GM18520 (cell line): ENCODE data around the gene PCDHA6.
"Not testable (repeated sequence)": the region's sequence is repeated elsewhere in the genome, so short reads cannot be mapped to it uniquely, and the experiment has no call there.

Experiments used
- ATAC-seq: cut with Tn5 transposase; IDR thresholded peaks from one replicate; pipeline ENCODE4 v1.9.1; 2021; ENCODE audit not compliant: unreplicated experiment

PCDHA6 gene, protein sequence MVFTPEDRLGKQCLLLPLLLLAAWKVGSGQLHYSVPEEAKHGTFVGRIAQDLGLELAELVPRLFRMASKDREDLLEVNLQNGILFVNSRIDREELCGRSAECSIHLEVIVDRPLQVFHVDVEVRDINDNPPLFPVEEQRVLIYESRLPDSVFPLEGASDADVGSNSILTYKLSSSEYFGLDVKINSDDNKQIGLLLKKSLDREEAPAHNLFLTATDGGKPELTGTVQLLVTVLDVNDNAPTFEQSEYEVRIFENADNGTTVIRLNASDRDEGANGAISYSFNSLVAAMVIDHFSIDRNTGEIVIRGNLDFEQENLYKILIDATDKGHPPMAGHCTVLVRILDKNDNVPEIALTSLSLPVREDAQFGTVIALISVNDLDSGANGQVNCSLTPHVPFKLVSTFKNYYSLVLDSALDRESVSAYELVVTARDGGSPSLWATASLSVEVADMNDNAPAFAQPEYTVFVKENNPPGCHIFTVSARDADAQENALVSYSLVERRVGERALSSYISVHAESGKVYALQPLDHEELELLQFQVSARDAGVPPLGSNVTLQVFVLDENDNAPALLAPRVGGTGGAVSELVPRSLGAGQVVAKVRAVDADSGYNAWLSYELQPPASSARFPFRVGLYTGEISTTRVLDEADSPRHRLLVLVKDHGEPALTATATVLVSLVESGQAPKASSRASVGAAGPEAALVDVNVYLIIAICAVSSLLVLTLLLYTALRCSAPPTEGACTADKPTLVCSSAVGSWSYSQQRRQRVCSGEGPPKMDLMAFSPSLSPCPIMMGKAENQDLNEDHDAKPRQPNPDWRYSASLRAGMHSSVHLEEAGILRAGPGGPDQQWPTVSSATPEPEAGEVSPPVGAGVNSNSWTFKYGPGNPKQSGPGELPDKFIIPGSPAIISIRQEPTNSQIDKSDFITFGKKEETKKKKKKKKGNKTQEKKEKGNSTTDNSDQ

DNA sequence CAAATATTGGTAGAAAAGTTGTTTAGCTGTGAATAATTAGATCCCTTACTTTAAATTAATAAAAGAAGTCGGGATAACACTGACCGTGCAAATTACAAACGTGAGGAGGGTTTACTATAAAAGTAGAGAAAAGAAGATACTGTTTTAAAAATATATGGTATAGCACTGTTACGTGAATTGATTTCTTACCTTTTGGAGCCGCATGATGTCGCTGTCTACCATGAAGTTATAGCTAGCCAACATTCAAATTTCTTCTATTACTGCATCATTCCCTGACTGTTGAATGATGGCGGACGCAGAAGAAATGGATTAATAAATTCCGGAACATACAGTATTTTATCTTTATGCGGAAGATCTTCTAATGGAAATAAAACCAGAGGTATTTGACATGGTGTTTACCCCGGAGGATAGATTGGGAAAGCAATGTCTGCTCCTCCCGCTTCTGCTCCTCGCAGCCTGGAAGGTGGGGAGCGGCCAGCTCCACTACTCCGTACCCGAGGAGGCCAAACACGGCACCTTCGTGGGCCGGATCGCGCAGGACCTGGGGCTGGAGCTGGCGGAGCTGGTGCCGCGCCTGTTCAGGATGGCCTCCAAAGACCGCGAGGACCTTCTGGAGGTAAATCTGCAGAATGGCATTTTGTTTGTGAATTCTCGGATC, at the start of gene PCDHA6:
PCDHA6 (plus strand) TSS at position 257 of the 658 bp plus-strand sequence; CDS start at position 389, 132 bp downstream.
- ATAC-seq, result no peak

DNA sequence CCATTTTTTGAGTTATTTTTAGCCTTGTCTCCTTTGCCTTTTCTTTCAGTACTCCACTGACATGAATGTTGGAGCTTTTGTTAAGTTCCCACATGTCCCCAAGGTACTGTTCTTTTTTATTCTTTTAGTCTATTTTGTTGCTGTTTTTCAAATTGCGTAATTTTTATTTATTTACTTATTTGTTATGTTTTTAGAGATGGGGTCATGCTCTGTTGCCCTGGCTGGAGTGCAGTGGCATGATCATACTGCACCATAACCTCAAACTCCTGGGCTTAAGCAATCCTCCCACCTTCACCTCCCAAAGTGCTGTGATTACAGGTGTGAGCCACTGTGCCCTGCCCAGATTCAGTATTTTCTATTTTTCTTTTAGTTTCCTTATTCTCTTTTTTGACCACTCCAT, 47.2 kb upstream of the PCDHA6 start:
- no peak for ATAC-seq

DNA sequence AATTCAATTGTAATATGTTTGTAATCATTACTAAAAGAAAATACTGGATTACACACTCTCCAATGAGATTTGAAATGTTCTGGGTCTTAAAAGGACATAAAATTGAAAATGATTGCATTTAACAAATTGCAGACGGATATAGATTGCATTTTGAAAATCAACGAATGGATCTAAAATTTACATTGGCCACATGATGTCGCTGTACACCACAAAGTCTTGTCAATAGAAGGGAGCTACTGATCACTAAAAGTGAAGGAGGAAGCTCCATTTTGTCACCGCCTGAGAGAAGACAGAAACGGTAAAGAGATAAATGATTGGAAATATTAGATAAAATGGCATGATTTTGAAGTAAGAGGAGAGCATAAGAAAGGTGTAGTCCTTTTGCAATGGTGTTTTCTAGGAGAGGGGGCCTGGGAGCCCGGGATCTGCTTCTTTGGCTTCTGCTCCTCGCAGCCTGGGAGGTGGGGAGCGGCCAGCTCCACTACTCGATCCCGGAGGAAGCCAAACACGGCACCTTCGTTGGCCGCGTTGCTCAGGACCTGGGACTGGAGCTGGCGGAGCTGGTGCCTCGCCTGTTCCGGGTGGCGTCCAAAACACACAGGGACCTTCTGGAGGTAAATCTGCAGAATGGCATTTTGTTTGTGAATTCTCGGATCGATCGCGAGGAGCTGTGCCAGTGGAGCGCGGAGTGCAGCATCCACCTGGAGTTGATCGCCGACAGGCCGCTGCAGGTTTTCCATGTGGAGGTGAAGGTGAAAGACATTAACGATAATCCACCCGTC, 41.7 kb upstream of the PCDHA6 start, which contains the start of gene PCDHA1:
PCDHA1 (plus strand) TSS at position 236 of the 782 bp plus-strand sequence.
- ATAC-seq, result no peak

DNA sequence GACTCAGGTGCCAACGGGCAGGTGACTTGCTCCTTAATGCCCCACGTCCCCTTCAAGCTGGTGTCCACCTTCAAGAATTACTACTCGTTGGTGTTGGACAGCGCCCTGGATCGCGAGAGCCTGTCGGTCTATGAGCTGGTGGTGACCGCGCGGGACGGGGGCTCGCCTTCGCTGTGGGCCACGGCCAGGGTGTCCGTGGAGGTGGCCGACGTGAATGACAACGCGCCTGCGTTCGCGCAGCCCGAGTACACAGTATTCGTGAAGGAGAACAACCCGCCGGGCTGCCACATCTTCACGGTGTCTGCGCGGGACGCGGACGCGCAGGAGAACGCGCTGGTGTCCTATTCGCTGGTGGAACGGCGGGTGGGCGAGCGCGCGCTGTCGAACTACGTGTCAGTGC, 40.3 kb upstream of the PCDHA6 start:
- ATAC-seq, result not testable (repeated sequence)

DNA sequence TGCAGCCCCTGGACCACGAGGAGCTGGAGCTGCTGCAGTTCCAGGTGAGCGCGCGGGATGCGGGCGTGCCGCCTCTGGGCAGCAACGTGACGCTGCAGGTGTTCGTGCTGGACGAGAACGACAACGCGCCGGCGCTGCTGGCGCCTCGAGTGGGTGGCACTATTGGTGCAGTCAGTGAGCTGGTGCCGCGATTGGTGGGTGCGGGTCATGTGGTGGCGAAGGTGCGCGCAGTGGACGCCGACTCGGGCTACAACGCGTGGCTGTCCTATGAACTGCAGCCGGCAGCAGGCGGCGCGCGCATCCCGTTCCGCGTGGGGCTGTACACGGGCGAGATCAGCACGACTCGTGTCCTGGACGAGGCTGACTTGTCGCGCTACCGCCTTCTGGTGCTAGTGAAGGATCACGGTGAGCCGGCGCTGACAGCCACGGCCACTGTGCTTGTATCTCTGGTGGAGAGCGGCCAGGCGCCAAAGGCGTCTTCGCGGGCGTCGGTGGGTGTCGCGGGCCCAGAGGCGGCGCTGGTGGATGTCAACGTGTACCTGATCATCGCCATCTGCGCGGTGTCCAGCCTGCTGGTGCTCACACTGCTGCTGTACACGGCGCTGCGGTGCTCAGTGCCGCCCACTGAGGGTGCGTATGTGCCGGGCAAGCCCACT, 39.8 kb upstream of the PCDHA6 start:
- ATAC-seq, result not testable (repeated sequence)

DNA sequence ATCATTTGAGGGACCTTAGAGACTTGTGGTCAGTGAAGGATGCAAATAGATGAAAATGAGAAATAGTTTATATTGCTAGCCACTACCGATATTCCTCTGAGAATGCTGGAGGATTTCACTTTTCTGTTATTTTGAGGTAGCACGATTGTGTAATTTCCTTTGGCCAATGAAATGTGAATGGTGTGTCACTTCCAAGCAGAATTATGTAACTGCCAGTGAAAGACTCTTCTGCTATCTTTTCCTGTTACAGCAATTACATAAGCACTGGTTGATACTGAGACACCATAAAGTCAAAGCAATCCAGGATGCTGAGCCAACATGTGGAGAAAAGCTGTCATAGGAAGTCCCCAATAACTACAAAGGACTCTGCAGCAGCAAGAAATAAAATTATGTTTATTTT, 36.7 kb upstream of the PCDHA6 start:
- no peak for ATAC-seq

DNA sequence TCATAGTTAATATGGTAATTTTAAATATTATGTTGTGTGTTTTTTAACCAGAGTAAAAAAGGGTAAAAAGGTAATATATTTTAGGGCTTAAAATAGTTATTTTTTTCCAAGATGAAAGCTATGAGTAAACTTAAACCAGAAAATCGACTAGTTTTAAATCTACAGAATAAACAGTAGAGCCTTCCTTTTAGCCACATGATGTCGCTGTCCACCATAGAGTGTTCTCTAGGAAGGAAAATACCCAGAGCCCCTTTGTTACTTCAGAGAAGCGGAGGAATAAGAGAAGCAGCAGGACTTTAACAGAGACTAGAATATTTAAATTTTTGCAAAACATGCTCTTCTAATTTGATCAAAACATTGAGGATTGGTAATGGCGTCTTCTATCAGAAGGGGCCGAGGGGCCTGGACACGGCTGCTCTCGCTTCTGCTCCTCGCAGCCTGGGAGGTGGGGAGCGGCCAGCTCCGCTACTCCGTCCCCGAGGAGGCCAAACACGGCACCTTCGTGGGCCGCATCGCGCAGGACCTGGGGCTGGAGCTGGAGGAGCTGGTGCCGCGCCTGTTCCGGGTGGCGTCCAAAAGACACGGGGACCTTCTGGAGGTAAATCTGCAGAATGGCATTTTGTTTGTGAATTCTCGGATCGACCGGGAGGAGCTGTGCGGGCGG, 33.0 kb upstream of the PCDHA6 start, which contains the start of gene PCDHA2:
PCDHA2 (plus strand) TSS at position 258 of the 664 bp plus-strand sequence.
- ATAC-seq, result no peak

DNA sequence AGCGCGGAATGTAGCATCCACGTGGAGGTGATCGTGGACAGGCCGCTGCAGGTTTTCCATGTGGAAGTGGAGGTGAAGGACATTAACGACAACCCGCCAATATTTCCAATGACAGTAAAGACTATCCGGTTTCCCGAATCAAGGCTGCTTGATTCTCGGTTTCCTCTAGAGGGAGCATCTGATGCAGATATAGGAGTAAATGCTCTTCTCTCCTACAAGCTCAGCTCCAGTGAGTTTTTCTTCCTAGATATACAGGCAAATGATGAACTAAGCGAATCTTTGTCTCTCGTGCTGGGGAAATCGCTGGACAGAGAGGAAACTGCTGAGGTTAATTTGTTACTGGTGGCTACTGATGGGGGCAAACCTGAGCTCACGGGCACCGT, 32.5 kb upstream of the PCDHA6 start:
- ATAC-seq, result no peak

DNA sequence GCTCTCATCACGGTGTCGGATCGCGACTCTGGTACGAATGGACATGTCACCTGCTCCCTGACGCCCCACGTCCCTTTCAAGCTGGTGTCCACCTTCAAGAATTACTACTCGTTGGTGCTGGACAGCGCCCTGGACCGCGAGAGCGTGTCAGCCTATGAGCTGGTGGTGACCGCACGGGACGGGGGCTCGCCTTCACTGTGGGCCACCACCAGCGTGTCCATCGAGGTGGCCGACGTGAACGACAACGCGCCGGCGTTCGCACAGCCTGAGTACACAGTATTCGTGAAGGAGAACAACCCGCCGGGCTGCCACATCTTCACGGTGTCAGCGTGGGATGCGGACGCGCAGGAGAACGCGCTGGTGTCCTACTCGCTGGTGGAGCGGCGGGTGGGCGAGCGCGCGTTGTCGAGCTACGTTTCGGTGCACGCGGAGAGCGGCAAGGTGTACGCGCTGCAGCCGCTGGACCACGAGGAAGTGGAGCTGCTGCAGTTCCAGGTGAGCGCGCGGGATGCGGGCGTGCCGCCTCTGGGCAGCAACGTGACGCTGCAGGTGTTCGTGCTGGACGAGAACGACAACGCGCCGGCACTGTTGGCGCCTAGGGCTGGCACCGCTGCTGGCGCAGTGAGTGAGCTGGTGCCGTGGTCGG, 31.6 kb upstream of the PCDHA6 start:
- not testable (repeated sequence) for ATAC-seq

DNA sequence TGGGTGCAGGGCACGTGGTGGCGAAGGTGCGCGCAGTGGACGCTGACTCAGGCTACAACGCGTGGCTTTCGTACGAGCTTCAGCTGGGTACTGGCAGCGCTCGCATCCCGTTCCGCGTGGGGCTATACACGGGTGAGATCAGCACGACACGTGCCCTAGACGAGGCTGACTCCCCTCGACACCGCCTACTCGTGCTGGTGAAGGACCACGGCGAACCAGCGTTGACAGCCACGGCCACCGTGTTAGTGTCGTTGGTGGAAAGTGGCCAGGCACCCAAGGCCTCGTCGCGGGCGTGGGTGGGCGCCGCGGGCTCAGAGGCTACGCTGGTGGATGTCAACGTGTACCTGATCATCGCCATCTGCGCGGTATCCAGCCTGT, 31.1 kb upstream of the PCDHA6 start:
- no peak for ATAC-seq

DNA sequence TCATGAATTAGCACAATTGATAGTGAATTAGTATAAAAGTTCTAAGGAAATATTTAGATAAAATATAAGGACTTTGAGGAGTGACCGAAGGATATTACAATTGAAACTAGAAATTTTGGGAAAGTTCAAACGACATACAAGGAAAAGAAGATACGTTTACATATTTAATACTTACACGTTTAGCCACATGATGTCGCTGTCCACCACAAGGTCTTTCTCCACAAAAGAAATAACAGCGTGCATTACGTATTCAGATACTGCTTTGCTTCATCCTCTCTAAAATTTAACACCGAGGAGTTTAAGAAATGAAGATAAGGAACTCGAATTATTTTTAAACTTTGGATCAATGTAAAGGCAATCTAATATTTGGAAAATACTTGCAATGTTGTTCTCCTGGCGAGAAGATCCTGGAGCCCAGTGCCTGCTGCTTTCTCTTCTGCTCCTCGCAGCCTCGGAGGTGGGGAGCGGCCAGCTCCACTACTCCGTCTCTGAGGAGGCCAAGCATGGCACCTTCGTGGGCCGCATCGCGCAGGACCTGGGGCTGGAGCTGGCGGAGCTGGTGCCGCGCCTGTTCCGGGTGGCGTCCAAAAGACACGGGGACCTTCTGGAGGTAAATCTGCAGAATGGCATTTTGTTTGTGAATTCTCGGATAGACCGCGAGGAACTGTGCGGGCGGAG, 26.8 kb upstream of the PCDHA6 start, which contains the start of gene PCDHA3:
PCDHA3 (plus strand) TSS at position 242 of the 678 bp plus-strand sequence.
- no peak for ATAC-seq

DNA sequence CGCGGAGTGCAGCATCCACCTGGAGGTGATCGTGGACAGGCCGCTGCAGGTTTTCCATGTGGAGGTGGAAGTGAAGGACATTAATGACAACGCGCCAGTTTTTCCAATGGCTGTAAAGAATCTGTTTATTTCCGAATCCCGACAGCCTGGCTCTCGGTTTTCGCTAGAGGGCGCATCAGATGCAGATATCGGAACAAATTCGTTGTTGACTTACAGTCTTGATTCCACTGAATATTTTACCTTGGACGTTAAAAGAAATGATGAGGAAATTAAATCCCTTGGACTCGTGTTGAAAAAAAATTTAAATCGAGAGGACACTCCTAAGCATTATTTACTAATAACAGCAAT, 26.3 kb upstream of the PCDHA6 start:
- ATAC-seq, result no peak

DNA sequence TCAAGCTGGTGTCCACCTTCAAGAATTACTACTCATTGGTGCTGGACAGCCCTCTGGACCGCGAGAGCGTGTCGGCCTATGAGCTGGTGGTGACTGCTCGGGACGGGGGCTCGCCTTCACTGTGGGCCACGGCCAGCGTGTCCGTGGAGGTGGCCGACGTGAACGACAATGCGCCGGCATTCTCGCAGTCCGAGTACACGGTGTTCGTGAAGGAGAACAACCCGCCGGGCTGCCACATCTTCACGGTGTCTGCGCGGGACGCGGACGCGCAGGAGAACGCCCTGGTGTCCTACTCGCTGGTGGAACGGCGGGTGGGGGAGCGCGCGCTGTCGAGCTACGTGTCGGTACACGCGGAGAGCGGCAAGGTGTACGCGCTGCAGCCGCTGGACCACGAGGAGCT, 25.4 kb upstream of the PCDHA6 start:
- not testable (repeated sequence) for ATAC-seq

DNA sequence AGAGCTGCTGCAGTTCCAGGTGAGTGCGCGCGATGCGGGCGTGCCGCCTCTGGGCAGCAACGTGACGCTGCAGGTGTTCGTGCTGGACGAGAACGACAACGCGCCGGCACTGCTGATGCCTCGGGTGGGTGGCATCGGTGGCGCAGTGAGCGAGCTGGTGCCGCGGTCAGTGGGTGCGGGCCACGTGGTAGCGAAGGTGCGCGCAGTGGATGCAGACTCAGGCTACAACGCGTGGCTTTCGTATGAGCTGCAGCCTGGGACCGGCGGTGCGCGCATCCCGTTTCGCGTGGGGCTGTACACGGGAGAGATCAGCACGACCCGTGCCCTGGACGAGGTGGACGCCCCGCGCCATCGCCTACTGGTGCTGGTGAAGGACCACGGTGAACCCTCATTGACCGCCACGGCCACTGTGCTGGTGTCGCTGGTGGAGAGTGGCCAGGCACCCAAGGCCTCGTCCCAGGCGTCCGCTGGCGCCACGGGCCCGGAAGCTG, 24.9 kb upstream of the PCDHA6 start:
- ATAC-seq, result no peak

DNA sequence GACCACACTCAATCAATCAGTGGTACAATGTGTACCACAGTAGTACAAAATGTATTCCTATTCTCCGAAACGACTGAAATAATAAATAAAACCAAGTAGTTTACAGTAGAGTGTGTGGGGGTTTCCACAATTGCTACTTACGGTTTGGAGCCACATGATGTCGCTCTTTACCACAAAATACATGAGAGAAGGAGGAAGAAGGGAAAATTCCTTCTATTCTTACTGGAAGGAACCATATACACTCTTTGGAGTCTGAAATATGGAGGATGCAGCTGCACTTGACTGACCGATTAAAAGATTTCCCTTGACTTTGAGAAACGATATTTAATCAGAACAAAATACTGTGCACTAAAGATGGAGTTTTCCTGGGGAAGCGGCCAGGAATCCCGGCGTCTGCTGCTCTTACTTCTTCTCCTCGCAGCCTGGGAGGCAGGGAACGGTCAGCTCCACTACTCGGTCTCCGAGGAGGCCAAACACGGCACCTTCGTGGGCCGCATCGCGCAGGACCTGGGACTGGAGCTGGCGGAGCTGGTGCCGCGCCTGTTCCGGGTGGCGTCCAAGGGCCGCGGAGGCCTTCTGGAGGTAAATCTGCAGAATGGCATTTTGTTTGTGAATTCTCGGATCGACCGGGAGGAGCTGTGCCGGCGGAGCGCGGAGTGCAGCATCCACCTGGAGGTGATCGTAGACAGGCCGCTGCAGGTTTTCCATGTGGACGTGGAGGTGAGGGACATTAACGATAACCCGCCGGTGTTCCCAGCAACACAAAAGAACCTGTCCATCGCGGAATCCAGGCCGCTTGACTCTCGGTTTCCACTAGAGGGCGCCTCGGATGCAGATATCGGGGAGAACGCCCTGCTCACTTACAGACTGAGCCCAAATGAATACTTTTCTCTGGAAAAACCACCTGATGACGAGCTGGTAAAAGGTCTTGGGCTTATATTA, 20.7 kb upstream of the PCDHA6 start, which contains the start of gene PCDHA4:
PCDHA4 (plus strand) TSS at position 235 of the 942 bp plus-strand sequence.
- no peak for ATAC-seq

DNA sequence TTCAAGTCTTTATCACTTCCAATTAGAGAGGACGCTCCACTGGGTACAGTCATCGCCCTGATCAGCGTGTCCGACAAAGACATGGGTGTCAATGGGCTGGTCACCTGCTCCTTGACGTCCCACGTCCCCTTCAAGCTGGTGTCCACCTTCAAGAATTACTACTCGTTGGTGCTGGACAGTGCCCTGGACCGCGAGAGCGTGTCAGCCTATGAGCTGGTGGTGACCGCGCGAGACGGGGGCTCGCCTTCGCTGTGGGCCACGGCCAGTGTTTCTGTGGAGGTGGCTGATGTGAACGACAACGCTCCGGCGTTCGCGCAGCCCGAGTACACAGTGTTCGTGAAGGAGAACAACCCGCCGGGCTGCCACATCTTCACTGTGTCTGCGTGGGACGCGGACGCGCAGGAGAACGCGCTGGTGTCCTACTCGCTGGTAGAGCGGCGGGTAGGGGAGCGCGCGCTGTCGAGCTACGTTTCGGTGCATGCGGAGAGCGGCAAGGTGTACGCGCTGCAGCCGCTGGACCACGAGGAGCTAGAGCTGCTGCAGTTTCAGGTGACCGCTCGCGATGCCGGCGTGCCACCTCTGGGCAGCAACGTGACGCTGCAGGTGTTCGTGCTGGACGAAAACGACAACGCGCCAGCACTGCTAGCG, 19.4 kb upstream of the PCDHA6 start:
- ATAC-seq, result not testable (repeated sequence)
